H9 (cell line): ENCODE measurements around the gene GNL3L. TPM values are rescaled to one million over a fixed set of nuclear protein-coding genes. Genes with fewer than 3 reads are reported as not detected.
"Not testable (repeated sequence)": the region's sequence is repeated elsewhere in the genome, so short reads cannot be mapped to it uniquely, and the experiment has no call there.

Experiments
- DNase-seq: peaks from one replicate; pipeline ENCODE4 v3.0.0-alpha.2; 2017
- H2AFZ ChIP-seq: one replicate; pipeline ENCODE4 v1.6.1; 2013; ENCODE audit warnings: mild to moderate bottlenecking, low read length, control low read depth, moderate library complexity
- H2AK5ac ChIP-seq: 2 replicates; pipeline ENCODE4 v1.6.1; 2013; ENCODE audit warnings: low read length, control low read depth, mixed read lengths; ENCODE audit not compliant: insufficient read length
- H2BK120ac ChIP-seq: one replicate; pipeline ENCODE4 v1.6.1; 2013; ENCODE audit warnings: low read depth, mild to moderate bottlenecking, low read length, control low read depth, inconsistent platforms; ENCODE audit not compliant: poor library complexity, severe bottlenecking
- H2BK12ac ChIP-seq: 2 replicates; pipeline ENCODE4 v1.6.1; 2013; ENCODE audit warnings: low read length, control low read depth, mixed read lengths, low read depth; ENCODE audit not compliant: insufficient read length
- H2BK15ac ChIP-seq: 2 replicates; pipeline ENCODE4 v1.6.1; 2013; ENCODE audit warnings: low read depth, low read length, control low read depth
- H2BK20ac ChIP-seq: one replicate; pipeline ENCODE4 v1.6.1; 2013; ENCODE audit warnings: low read depth, mild to moderate bottlenecking, low read length, control low read depth, inconsistent platforms; ENCODE audit not compliant: poor library complexity, severe bottlenecking
- H2BK5ac ChIP-seq: 2 replicates; pipeline ENCODE4 v1.6.1; 2013; ENCODE audit warnings: low read length, control low read depth, mixed read lengths; ENCODE audit not compliant: insufficient read length
- H3K14ac ChIP-seq: 2 replicates; pipeline ENCODE4 v1.6.1; 2013; ENCODE audit warnings: low read length, control low read depth; ENCODE audit not compliant: insufficient read depth
- H3K18ac ChIP-seq: 2 replicates; pipeline ENCODE4 v1.6.1; 2013; ENCODE audit warnings: low read depth, mild to moderate bottlenecking, mixed read lengths, low read length, control low read depth; ENCODE audit not compliant: insufficient read length
- H3K23ac ChIP-seq: 2 replicates; pipeline ENCODE4 v1.6.1; 2013; ENCODE audit warnings: low read length, control low read depth, mixed read lengths, low read depth; ENCODE audit not compliant: insufficient read length
- H3K23me2 ChIP-seq: 2 replicates; pipeline ENCODE4 v1.6.1; 2013; ENCODE audit warnings: low read depth, mild to moderate bottlenecking, mixed read lengths, low read length, control low read depth; ENCODE audit not compliant: insufficient read length, poor library complexity, severe bottlenecking
- H3K27ac ChIP-seq: 2 replicates; pipeline ENCODE4 v1.5.1; 2013; ENCODE audit warnings: low read length, control low read depth, mixed read lengths, low read depth; ENCODE audit not compliant: insufficient read length
- H3K27me3 ChIP-seq: 2 replicates; pipeline ENCODE4 v1.6.1; 2013; ENCODE audit warnings: low read length, control low read depth, inconsistent platforms; ENCODE audit not compliant: insufficient read depth
- H3K4ac ChIP-seq: 2 replicates; pipeline ENCODE4 v1.6.1; 2013; ENCODE audit warnings: low read depth, mild to moderate bottlenecking, control low read depth, inconsistent platforms, low read length, moderate library complexity
- H3K4me1 ChIP-seq: 2 replicates; pipeline ENCODE4 v1.6.1; 2013; ENCODE audit warnings: low read length, control low read depth, inconsistent platforms; ENCODE audit not compliant: insufficient read depth
- H3K4me2 ChIP-seq: 2 replicates; pipeline ENCODE4 v1.6.1; 2013; ENCODE audit warnings: low read length, control low read depth, mixed read lengths; ENCODE audit not compliant: insufficient read length, insufficient read depth
- H3K56ac ChIP-seq: 2 replicates; pipeline ENCODE4 v1.6.1; 2013; ENCODE audit warnings: low read depth, mild to moderate bottlenecking, mixed read lengths, low read length, control low read depth; ENCODE audit not compliant: insufficient read length
- H3K79me1 ChIP-seq: 2 replicates; pipeline ENCODE4 v1.6.1; 2013; ENCODE audit warnings: low read depth, mild to moderate bottlenecking, moderate library complexity, low read length, control low read depth, inconsistent platforms; ENCODE audit not compliant: insufficient read depth, poor library complexity, severe bottlenecking
- H3K79me2 ChIP-seq: 2 replicates; pipeline ENCODE4 v1.6.1; 2013; ENCODE audit warnings: low read length, control low read depth, inconsistent platforms; ENCODE audit not compliant: insufficient read depth
- H3K9ac ChIP-seq: 2 replicates; pipeline ENCODE4 v1.6.1; 2013; ENCODE audit warnings: low read length, control low read depth, mixed read lengths; ENCODE audit not compliant: insufficient read length; ENCODE audit errors: extremely low read depth
- H3K9me3 ChIP-seq: one replicate; pipeline ENCODE4 v1.6.1; 2013; ENCODE audit warnings: low read depth, low read length, inconsistent platforms; ENCODE audit not compliant: control insufficient read depth
- H3T11ph ChIP-seq: one replicate; pipeline ENCODE4 v1.6.1; 2013; ENCODE audit warnings: mild to moderate bottlenecking, low read length, control low read depth, inconsistent platforms
- H4K20me1 ChIP-seq: one replicate; pipeline ENCODE4 v1.6.1; 2013; ENCODE audit not compliant: control insufficient read depth, insufficient read length, insufficient read depth
- H4K5ac ChIP-seq: 2 replicates; pipeline ENCODE4 v1.6.1; 2013; ENCODE audit warnings: low read depth, mild to moderate bottlenecking, mixed read lengths, low read length, control low read depth; ENCODE audit not compliant: insufficient read length
- H4K8ac ChIP-seq: replicated peaks from 2 replicates; pipeline ENCODE4 v1.6.1; 2013; ENCODE audit warnings: low read length, control low read depth, mixed read lengths, low read depth; ENCODE audit not compliant: insufficient read length
- H4K91ac ChIP-seq: 2 replicates; pipeline ENCODE4 v1.6.1; 2013; ENCODE audit warnings: low read depth, mild to moderate bottlenecking, moderate library complexity, mixed read lengths, low read length, control low read depth; ENCODE audit not compliant: insufficient read length
- H3K27ac Mint-ChIP-seq, 3 experiments: 2 replicates in 2 of 3; 3 replicates in 1 of 3; pipeline ENCODE4 v1.8.0; 2020 to 2021; ENCODE audit warnings: mixed read lengths in 3 of 3, mild to moderate bottlenecking in 1 of 3, moderate library complexity in 1 of 3
- H3K27me3 Mint-ChIP-seq: 2 replicates; pipeline ENCODE4 v1.8.0; 2021; ENCODE audit warnings: low read depth, mild to moderate bottlenecking, moderate library complexity, mixed read lengths
- H3K36me3 Mint-ChIP-seq, 3 experiments: 2 replicates in 2 of 3; 3 replicates in 1 of 3; pipeline ENCODE4 v1.8.0; 2020 to 2021; ENCODE audit warnings: low read depth in 3 of 3, mixed read lengths in 3 of 3; ENCODE audit not compliant: insufficient read depth in 1 of 3
- H3K4me1 Mint-ChIP-seq, 2 experiments: 2 replicates each; pipeline ENCODE4 v1.8.0; 2020; ENCODE audit warnings: mixed read lengths in 2 of 2
- H3K4me3 Mint-ChIP-seq, 2 experiments: 2 replicates in 1 of 2; 3 replicates in 1 of 2; pipeline ENCODE4 v1.8.0; 2020 to 2021; ENCODE audit warnings: mild to moderate bottlenecking in 2 of 2, mixed read lengths in 2 of 2, moderate library complexity in 1 of 2
- H3K9me3 Mint-ChIP-seq, 2 experiments: 2 replicates in 1 of 2; 3 replicates in 1 of 2; pipeline ENCODE4 v1.8.0; 2020; ENCODE audit warnings: mild to moderate bottlenecking in 2 of 2, mixed read lengths in 2 of 2, moderate library complexity in 1 of 2
- CTCF ChIP-seq: fragments of 200-600 bp; sonication (generic); conservative IDR thresholded peaks from 3 replicates; pipeline ENCODE4 v1.8.0; 2021; ENCODE audit warnings: antibody characterized with exemption, mild to moderate bottlenecking
- WGBS: extraction: QIAGEN DNeasy Blood & Tissue Kit; methylation state at CpG from one replicate; pipeline ENCODE4 v1.1.7; 2013; ENCODE audit warnings: missing lambda C conversion rate, low lambda C conversion rate, mixed read lengths; ENCODE audit not compliant: insufficient read length; ENCODE audit errors: extremely low coverage; 5-methylcytosine and 5-hydroxymethylcytosine counted together
- total RNA-seq: library from RNA; stranded (reverse); gene quantifications from 2 replicates; pipeline ENCODE4 v1.2.1, GENCODE V29; 2021

Gene GNL3L
- total RNA-seq, 1 experiment from 2014 or later = 69.2 TPM

DNA sequence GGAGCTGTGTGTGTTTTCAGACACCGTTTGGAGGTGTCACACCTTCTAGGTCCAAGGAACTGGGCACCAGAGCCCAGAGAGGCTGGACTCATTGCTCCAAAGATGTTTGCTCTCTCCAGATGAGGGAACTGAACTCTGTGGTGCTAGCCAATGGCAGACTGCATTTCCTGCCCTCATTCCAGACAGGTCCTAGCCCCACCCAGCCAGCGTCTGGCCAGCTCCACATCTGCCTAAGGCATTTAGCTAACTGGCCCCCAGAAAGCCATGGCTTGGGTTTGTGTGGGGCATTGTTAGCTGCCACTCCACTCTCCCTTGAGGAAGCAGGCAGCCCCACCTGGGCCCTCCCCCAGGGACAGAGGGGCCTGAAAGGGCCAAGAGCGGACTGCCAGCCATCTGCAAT is 45.4 kb upstream of the GNL3L start:
- H3K36me3 Mint-ChIP-seq = peaks cover 5 to 14% (median 9%) of the 10 kb centered on the region in 3 experiments; a peak in 6 of 7 replicates
- no peak overlapping the region for H3K9ac ChIP-seq
- H3K56ac ChIP-seq = no peak overlapping the region
- no peaks in the 10 kb centered on the region for H3K23me2 ChIP-seq
- H2BK20ac ChIP-seq = no peak overlapping the region
- H3K4me1 ChIP-seq = peaks cover 2% of the 10 kb centered on the region; the same call in 1 of the 2 replicates
- no peak overlapping the region for H2BK12ac ChIP-seq
- DNase-seq = peak; percentile 40
- no peak overlapping the region for H2AFZ ChIP-seq
- H3K4me2 ChIP-seq = no peak overlapping the region
- H3K4me1 Mint-ChIP-seq = peaks cover 35 to 47% of the 10 kb centered on the region in 2 experiments
- H2AK5ac ChIP-seq = no peak overlapping the region
- no peaks in the 10 kb centered on the region for H3K79me1 ChIP-seq
- H3T11ph ChIP-seq = no peak overlapping the region
- peaks cover 60 to 66% of the 10 kb centered on the region in 2 experiments for H3K9me3 Mint-ChIP-seq
- H4K5ac ChIP-seq = no peak overlapping the region
- H3K27ac ChIP-seq = no peak overlapping the region
- peak overlapping the region in 2 of 3 experiments; percentile 51 to 68; a peak in 1 of 7 replicates for H3K27ac Mint-ChIP-seq
- TF ChIP-seq CTCF = no peak
- H3K27me3 Mint-ChIP-seq = no peaks in the 10 kb centered on the region
- no peak overlapping the region for H3K14ac ChIP-seq
- no peak overlapping the region for H3K18ac ChIP-seq
- H3K27me3 ChIP-seq = no peaks in the 10 kb centered on the region
- H3K23ac ChIP-seq = no peak overlapping the region
- no peak overlapping the region for H2BK120ac ChIP-seq
- no peak overlapping the region for H3K4ac ChIP-seq
- no CpG with 5 or more reads among the region's 3 CpGs for WGBS
- H4K8ac ChIP-seq = no peak overlapping the region
- H3K9me3 ChIP-seq = peaks cover 7% of the 10 kb centered on the region
- no peak overlapping the region for H4K91ac ChIP-seq
- no peaks in the 10 kb centered on the region for H4K20me1 ChIP-seq
- H2BK5ac ChIP-seq = no peak overlapping the region
- H2BK15ac ChIP-seq = no peak overlapping the region
- H3K4me3 Mint-ChIP-seq = 0 out of 5 replicates have a peak overlapping the region, but pooled peaks of 1 of the 2 experiments have one; percentile 26
- H3K79me2 ChIP-seq = no peaks in the 10 kb centered on the region; the same call in 1 of the 2 replicates

DNA sequence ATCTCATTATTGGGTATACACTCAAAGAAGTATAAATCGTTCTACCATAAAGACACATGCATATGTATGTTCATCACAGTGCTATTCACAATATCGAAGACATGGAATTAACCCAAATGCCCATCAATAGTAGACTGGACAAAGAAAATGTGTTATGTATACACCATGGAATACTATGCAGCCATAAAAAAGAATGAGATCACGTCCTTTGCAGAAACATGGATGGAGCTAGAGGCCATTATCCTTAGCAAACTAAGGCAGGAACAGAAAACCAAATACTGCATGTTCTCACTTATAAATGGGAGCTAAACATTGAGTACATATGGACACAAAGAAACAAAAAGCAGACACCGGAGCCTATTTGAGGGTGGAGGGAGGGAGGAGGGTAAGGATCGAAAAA is 40.2 kb upstream of the GNL3L start:
- not testable (repeated sequence) for H4K91ac ChIP-seq, H3K79me2 ChIP-seq, H3K27ac ChIP-seq, H3K14ac ChIP-seq, H3K23me2 ChIP-seq, H3K18ac ChIP-seq, H4K5ac ChIP-seq, H4K8ac ChIP-seq, H3T11ph ChIP-seq, DNase-seq, H3K79me1 ChIP-seq, H3K23ac ChIP-seq, H2BK120ac ChIP-seq, H2BK20ac ChIP-seq, H3K27me3 Mint-ChIP-seq, H3K56ac ChIP-seq, H2BK5ac ChIP-seq, H3K27me3 ChIP-seq, H2AK5ac ChIP-seq, H2AFZ ChIP-seq, H3K9ac ChIP-seq, H3K4me2 ChIP-seq, H3K4me3 Mint-ChIP-seq, H3K4me1 ChIP-seq, H3K9me3 ChIP-seq, H3K4ac ChIP-seq, H2BK15ac ChIP-seq, H4K20me1 ChIP-seq, H3K27ac Mint-ChIP-seq, H2BK12ac ChIP-seq
- no CpG with 5 or more reads among the region's 5 CpGs for WGBS
- Mint-ChIP-seq H3K4me1 (peaks cover 17 to 24% of the 10 kb centered on the region in 2 experiments), H3K9me3 (peaks cover 67 to 70% of the 10 kb centered on the region in 2 experiments), H3K36me3 (peaks cover 16 to 18% (median 18%) of the 10 kb centered on the region in 3 experiments; a peak in 6 of 7 replicates)
